GM23248 (cell line): ENCODE results near the gene IL26. TPM values are rescaled to one million over a fixed set of nuclear protein-coding genes. Genes with fewer than 3 reads are reported as not detected.

Experiments
- DNase-seq: peaks from one replicate; pipeline ENCODE4 v3.0.0-alpha.2; 2015
- H2AFZ ChIP-seq: fragments of 200-600 bp; sonication (generic); 2 replicates; pipeline ENCODE4 v1.6.1; 2016; ENCODE audit warnings: antibody characterized with exemption
- H3F3A ChIP-seq: fragments of 200-600 bp; sonication (generic); 2 replicates; pipeline ENCODE4 v1.6.1; 2016; ENCODE audit warnings: mild to moderate bottlenecking, antibody characterized with exemption, mixed run types; ENCODE audit not compliant: insufficient read depth
- H3K27ac ChIP-seq: fragments of 200-600 bp; sonication (generic); 2 replicates; pipeline ENCODE4 v1.5.1; 2016; ENCODE audit warnings: mild to moderate bottlenecking
- H3K27me3 ChIP-seq: fragments of 200-600 bp; sonication (generic); replicated peaks from 2 replicates; pipeline ENCODE4 v1.6.1; 2016; ENCODE audit warnings: mild to moderate bottlenecking; ENCODE audit not compliant: insufficient read depth
- H3K36me3 ChIP-seq: fragments of 200-600 bp; sonication (generic); 2 replicates; pipeline ENCODE4 v1.6.1; 2016; ENCODE audit warnings: low read depth, mild to moderate bottlenecking
- H3K4me1 ChIP-seq: fragments of 200-600 bp; sonication (generic); 2 replicates; pipeline ENCODE4 v1.6.1; 2016; ENCODE audit warnings: mild to moderate bottlenecking; ENCODE audit not compliant: insufficient read depth
- H3K4me2 ChIP-seq: fragments of 200-600 bp; sonication (generic); one replicate; pipeline ENCODE4 v1.6.1; 2016; ENCODE audit warnings: mild to moderate bottlenecking; ENCODE audit not compliant: unreplicated experiment
- H3K4me3 ChIP-seq: fragments of 200-600 bp; sonication (generic); 2 replicates; pipeline ENCODE4 v1.5.1; 2016; ENCODE audit warnings: mild to moderate bottlenecking
- H3K79me2 ChIP-seq: fragments of 200-600 bp; sonication (generic); 2 replicates; pipeline ENCODE4 v1.6.1; 2016; ENCODE audit warnings: mild to moderate bottlenecking; ENCODE audit not compliant: insufficient read depth
- H3K9ac ChIP-seq: fragments of 200-600 bp; sonication (generic); 2 replicates; pipeline ENCODE4 v1.6.1; 2016; ENCODE audit warnings: mild to moderate bottlenecking
- H3K9me2 ChIP-seq: fragments of 200-600 bp; sonication (generic); 2 replicates; pipeline ENCODE4 v1.6.1; 2016; ENCODE audit warnings: mixed run types, mild to moderate bottlenecking, moderate library complexity; ENCODE audit not compliant: insufficient read depth
- H3K9me3 ChIP-seq: fragments of 200-600 bp; sonication (generic); one replicate; pipeline ENCODE4 v1.6.1; 2017; ENCODE audit warnings: low read depth
- H4K20me1 ChIP-seq: fragments of 200-600 bp; sonication (generic); 2 replicates; pipeline ENCODE4 v1.6.0; 2016; ENCODE audit not compliant: insufficient read depth
- EZH2 ChIP-seq: fragments of 200-600 bp; sonication (generic); IDR thresholded peaks from 2 replicates; pipeline ENCODE4 v1.6.1; 2018; ENCODE audit warnings: antibody characterized with exemption, mild to moderate bottlenecking; ENCODE audit not compliant: insufficient read depth, poor library complexity, severe bottlenecking
- EZH2phosphoT487 ChIP-seq: fragments of 200-600 bp; sonication (generic); IDR thresholded peaks from 2 replicates; pipeline ENCODE4 v1.6.1; 2018; ENCODE audit warnings: antibody characterized with exemption, moderate library complexity, mild to moderate bottlenecking, low read depth; ENCODE audit not compliant: insufficient read depth
- WGBS, 2 experiments: methylation state at CpG; one replicate each; pipeline ENCODE4 v1.1.6; 2015 to 2017; ENCODE audit warnings: low lambda C conversion rate in 2 of 2, low coverage in 1 of 2; ENCODE audit errors: missing lambda C conversion rate in 2 of 2; 5-methylcytosine and 5-hydroxymethylcytosine counted together
- in situ Hi-C: fragments of 300-500 bp; cut with MboI; formaldehyde crosslinking; loops from 2 replicates; pipeline ENCODE4 v1.15.0; 2020
- polyA plus RNA-seq: library from polyadenylated mRNA; unstranded; fragments of >200 nt; fragmentation: Nextera tagmentation; extraction: Ambion mirVana; gene quantifications from 2 replicates; pipeline ENCODE4 v1.2.1, GENCODE V29; 2016
- total RNA-seq: library from RNA; depleted of rRNA; stranded (reverse); fragments of >200 nt; shearing (Covaris generic); gene quantifications from 2 replicates; pipeline ENCODE4 v1.2.3, GENCODE V29; 2014

IL26 gene
- total and polyA plus RNA-seq, 2 experiments from 2014 or later = not detected

GRCh38 chr12:68198507-68199086 lies 27.0 kb downstream of the IL26 start:
- H3K27ac ChIP-seq = no peak overlapping the region
- no peak overlapping the region for H3K4me2 ChIP-seq
- in situ Hi-C loops = no loop called here
- H2AFZ ChIP-seq = no peak overlapping the region
- no peaks in the 10 kb centered on the region for H3F3A ChIP-seq
- 48 to 52% methylated on average over 12 of the region's 12 CpGs for WGBS, 2 experiments
- DNase-seq = no peak
- H4K20me1 ChIP-seq = no peaks in the 10 kb centered on the region
- H3K79me2 ChIP-seq = no peaks in the 10 kb centered on the region
- H3K27me3 ChIP-seq = peaks cover 65% of the 10 kb centered on the region
- no peak overlapping the region for H3K9ac ChIP-seq
- TF ChIP-seq EZH2phosphoT487 (no peak), EZH2 (no peak)
- H3K36me3 ChIP-seq = no peaks in the 10 kb centered on the region
- H3K4me1 ChIP-seq = no peaks in the 10 kb centered on the region
- peaks cover 7% of the 10 kb centered on the region; the same call in 1 of the 2 replicates for H3K9me2 ChIP-seq
- H3K4me3 ChIP-seq = no peak overlapping the region
- no peaks in the 10 kb centered on the region for H3K9me3 ChIP-seq

GRCh38 chr12:68190301-68190700 lies 35.3 kb downstream of the IL26 start:
- Histone ChIP-seq H2AFZ (no peak overlapping the region), H3K9ac (no peak overlapping the region), H3K9me3 (no peaks in the 10 kb centered on the region), H3K27ac (no peak overlapping the region), H4K20me1 (no peaks in the 10 kb centered on the region), H3K27me3 (peaks cover 80% of the 10 kb centered on the region), H3K4me1 (0 out of 2 replicates have a peak, but pooled peaks cover 3% of the 10 kb centered on the region), H3K4me3 (no peak overlapping the region), H3K79me2 (no peaks in the 10 kb centered on the region), H3K36me3 (no peaks in the 10 kb centered on the region), H3F3A (0 out of 2 replicates have a peak, but pooled peaks cover 7% of the 10 kb centered on the region), H3K4me2 (no peak overlapping the region), H3K9me2 (peaks cover 4% of the 10 kb centered on the region; the same call in 1 of the 2 replicates)
- DNase-seq = no peak
- in situ Hi-C loops = no loop called here
- TF ChIP-seq EZH2 (no peak), EZH2phosphoT487 (no peak)

DNA sequence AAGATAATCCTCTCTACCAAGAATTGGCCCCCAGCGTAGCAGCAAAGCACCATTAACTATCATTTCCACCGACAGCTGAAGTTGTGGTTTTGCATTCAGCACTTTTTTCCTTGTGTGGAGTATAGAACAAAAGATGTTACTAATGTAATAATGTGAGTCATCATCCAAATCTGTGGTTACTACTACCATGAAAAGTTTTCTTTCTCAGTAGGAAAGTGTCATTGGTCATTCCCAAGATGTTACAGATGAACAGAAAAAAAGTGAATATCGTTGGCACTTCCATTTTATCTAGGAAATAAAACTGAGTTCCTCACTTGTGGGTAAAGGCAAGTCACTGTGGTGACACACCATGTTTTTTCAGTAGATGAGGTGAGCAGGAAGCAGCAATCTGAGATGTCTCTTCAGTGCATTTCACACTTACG lies 35.8 kb downstream of the IL26 start:
- H3K36me3 ChIP-seq = no peaks in the 10 kb centered on the region
- no peak for TF ChIP-seq EZH2
- no peak for TF ChIP-seq EZH2phosphoT487
- H3F3A ChIP-seq = 0 out of 2 replicates have a peak, but pooled peaks cover 7% of the 10 kb centered on the region
- 41 to 49% methylated on average over 4 of the region's 4 CpGs for WGBS, 2 experiments
- H4K20me1 ChIP-seq = no peaks in the 10 kb centered on the region
- DNase-seq = peak; percentile 70
- no peak overlapping the region for H2AFZ ChIP-seq
- H3K4me2 ChIP-seq = no peak overlapping the region
- H3K4me1 ChIP-seq = 0 out of 2 replicates have a peak, but pooled peaks cover 3% of the 10 kb centered on the region
- in situ Hi-C loops = no loop called here
- no peak overlapping the region for H3K27ac ChIP-seq
- H3K79me2 ChIP-seq = no peaks in the 10 kb centered on the region
- no peaks in the 10 kb centered on the region for H3K9me2 ChIP-seq
- H3K27me3 ChIP-seq = peaks cover 80% of the 10 kb centered on the region
- H3K9me3 ChIP-seq = no peaks in the 10 kb centered on the region
- H3K4me3 ChIP-seq = no peak overlapping the region
- no peak overlapping the region for H3K9ac ChIP-seq

GRCh38 chr12:68185598-68185997 lies 40.0 kb downstream of the IL26 start:
- Histone ChIP-seq H4K20me1 (no peaks in the 10 kb centered on the region), H3K36me3 (no peaks in the 10 kb centered on the region), H3K4me3 (no peak overlapping the region), H2AFZ (no peak overlapping the region), H3K4me1 (0 out of 2 replicates have a peak, but pooled peaks cover 3% of the 10 kb centered on the region), H3F3A (0 out of 2 replicates have a peak, but pooled peaks cover 4% of the 10 kb centered on the region), H3K9me2 (no peaks in the 10 kb centered on the region), H3K27me3 (peaks cover 56% of the 10 kb centered on the region), H3K79me2 (no peaks in the 10 kb centered on the region), H3K9ac (no peak overlapping the region), H3K4me2 (no peak overlapping the region), H3K9me3 (no peaks in the 10 kb centered on the region), H3K27ac (no peak overlapping the region)
- no peak for DNase-seq
- TF ChIP-seq EZH2 (no peak), EZH2phosphoT487 (no peak)
- WGBS, 2 experiments = 23 to 26% methylated on average over 3 of the region's 3 CpGs
- in situ Hi-C loops = no loop called here
